SK-N-MC (cell line): ENCODE measurements around the gene RANGAP1.

Source experiments
- DNase-seq: peaks from one replicate; pipeline ENCODE4 v3.0.0-alpha.2; 2011; ENCODE audit warnings: low read depth, low spot score
- H3K27ac ChIP-seq: fragments of 200-600 bp; sonication (generic); 2 replicates; pipeline ENCODE4 v1.5.1; 2016; ENCODE audit warnings: mixed run types
- H3K36me3 ChIP-seq: fragments of 200-600 bp; sonication (generic); 2 replicates; pipeline ENCODE4 v1.6.1; 2017; ENCODE audit warnings: antibody characterized with exemption, low read length, mixed read lengths; ENCODE audit not compliant: insufficient read depth
- H3K4me3 ChIP-seq: fragments of 200-600 bp; sonication (generic); 2 replicates; pipeline ENCODE4 v1.5.1; 2016
- H3K9ac ChIP-seq: fragments of 200-600 bp; sonication (generic); 2 replicates; pipeline ENCODE4 v1.8.0; 2017; ENCODE audit warnings: mixed run types, mixed read lengths; ENCODE audit not compliant: insufficient read length
- H3K9me3 ChIP-seq: fragments of 200-600 bp; sonication (generic); 2 replicates; pipeline ENCODE4 v1.6.1; 2017; ENCODE audit warnings: low read depth, mild to moderate bottlenecking, antibody characterized with exemption, low read length, moderate library complexity, mixed read lengths
- EZH2 ChIP-seq: fragments of 200-600 bp; sonication (generic); IDR thresholded peaks from one replicate; pipeline ENCODE4 v1.6.1; 2017; ENCODE audit warnings: antibody characterized with exemption
- FOXP2 ChIP-seq: optimal IDR thresholded peaks from 2 replicates; pipeline ENCODE3; 2011; ENCODE audit warnings: mild to moderate bottlenecking, moderate library complexity; ENCODE audit not compliant: insufficient read depth; ENCODE audit errors: extremely low read length, control extremely low read depth
- POLR2AphosphoS5 ChIP-seq: IDR thresholded peaks from 2 replicates; pipeline ENCODE4 v1.6.1; 2012; ENCODE audit warnings: mild to moderate bottlenecking, low read depth, low read length, borderline replicate concordance

Gene RANGAP1

GRCh38 chr22:41247703-41248102 is 38.3 kb downstream of the RANGAP1 start:
- no peak for TF ChIP-seq FOXP2
- no peak for TF ChIP-seq EZH2
- TF ChIP-seq POLR2AphosphoS5 = no peak
- H3K4me3 ChIP-seq = no peak overlapping the region
- no peaks in the 10 kb centered on the region for H3K9me3 ChIP-seq
- H3K36me3 ChIP-seq = peaks cover 59% of the 10 kb centered on the region
- no peak overlapping the region for H3K27ac ChIP-seq
- H3K9ac ChIP-seq = no peak overlapping the region
- no peak for DNase-seq

- Histone ChIP-seq H3K4me3 (no peak overlapping the region), H3K27ac (no peak overlapping the region), H3K9ac (no peak overlapping the region), H3K36me3 (peaks cover 45% of the 10 kb centered on the region), H3K9me3 (no peaks in the 10 kb centered on the region)
- TF ChIP-seq POLR2AphosphoS5 (no peak), EZH2 (no peak), FOXP2 (no peak)
- DNase-seq = no peak
Observed at GRCh38 chr22:41245917-41246499, 40.0 kb downstream of the RANGAP1 start.

GRCh38 chr22:41243361-41243760 is 42.6 kb downstream of the RANGAP1 start:
- H3K27ac ChIP-seq = no peak overlapping the region
- H3K4me3 ChIP-seq = no peak overlapping the region
- H3K36me3 ChIP-seq = peaks cover 19% of the 10 kb centered on the region; the same call in 1 of the 2 replicates
- H3K9ac ChIP-seq = no peak overlapping the region
- no peak for TF ChIP-seq EZH2
- no peak for TF ChIP-seq FOXP2
- no peak for TF ChIP-seq POLR2AphosphoS5
- no peak for DNase-seq
- no peaks in the 10 kb centered on the region for H3K9me3 ChIP-seq

- no peak for DNase-seq
Observed at GRCh38 chr22:41242396-41243117, 43.4 kb downstream of the RANGAP1 start.

GRCh38 chr22:41241133-41241676 is 44.8 kb downstream of the RANGAP1 start:
- H3K9ac ChIP-seq = no peak overlapping the region
- no peaks in the 10 kb centered on the region for H3K9me3 ChIP-seq
- no peak for DNase-seq
- H3K36me3 ChIP-seq = peaks cover under 1% of the 10 kb centered on the region; the same call in 1 of the 2 replicates
- TF ChIP-seq FOXP2 = no peak
- no peak for TF ChIP-seq EZH2
- no peak for TF ChIP-seq POLR2AphosphoS5
- H3K4me3 ChIP-seq = no peak overlapping the region
- H3K27ac ChIP-seq = no peak overlapping the region

More at GRCh38 chr22:41242396-41243117, 43.4 kb downstream of the RANGAP1 start:
- Histone ChIP-seq H3K4me3 (no peak overlapping the region), H3K36me3 (peaks cover 11% of the 10 kb centered on the region; the same call in 1 of the 2 replicates), H3K27ac (no peak overlapping the region), H3K9me3 (no peaks in the 10 kb centered on the region), H3K9ac (no peak overlapping the region)
- TF ChIP-seq POLR2AphosphoS5 = no peak
- no peak for TF ChIP-seq EZH2
- TF ChIP-seq FOXP2 = no peak

- Histone ChIP-seq H3K4me3 (no peak within 1 kb of the TSS), H3K9ac (no peak within 1 kb of the TSS), H3K9me3 (no peaks in the 10 kb centered on the region), H3K36me3 (no peaks in the 10 kb centered on the region), H3K27ac (no peak within 1 kb of the TSS)
- no peak for TF ChIP-seq FOXP2
- no peak for TF ChIP-seq POLR2AphosphoS5
- TF ChIP-seq EZH2 = no peak
- DNase-seq = no peak
Observed at GRCh38 chr22:41240377-41241132, 45.4 kb downstream of the RANGAP1 start, which contains the start of gene CHADL. Gene CHADL, minus strand, starts transcription at chr22:41240931. Its CDS starts 50 bp downstream, at chr22:41240881.

GRCh38 chr22:41239443-41240128 is 46.4 kb downstream of the RANGAP1 start:
- no peak for TF ChIP-seq FOXP2
- no peak for TF ChIP-seq POLR2AphosphoS5
- TF ChIP-seq EZH2 = no peak
- H3K9ac ChIP-seq = no peak overlapping the region
- H3K27ac ChIP-seq = no peak overlapping the region
- H3K9me3 ChIP-seq = no peaks in the 10 kb centered on the region
- H3K36me3 ChIP-seq = no peaks in the 10 kb centered on the region
- H3K4me3 ChIP-seq = no peak overlapping the region
- DNase-seq = no peak
